Suprapubic skin (tissue), 4 donors: ENCODE data around the gene TXNDC15.
"Not testable (repeated sequence)": the region's sequence is repeated elsewhere in the genome, so short reads cannot be mapped to it uniquely, and the experiment has no call there.

Experiments used
- POLR2A ChIP-seq, 2 donors: fragments of 450-650 bp; IDR thresholded peaks; one replicate each; pipeline ENCODE4 v1.6.1; 2017; ENCODE audit warnings: antibody characterized with exemption in 2 of 2, mild to moderate bottlenecking in 2 of 2, moderate library complexity in 2 of 2
- POLR2AphosphoS5 ChIP-seq, 3 donors: sonication (generic); formaldehyde crosslinking; IDR thresholded peaks; one replicate each; pipeline ENCODE4 v1.6.1; 2017; ENCODE audit warnings: antibody characterized with exemption in 3 of 3
- TF ChIP-seq, protein P1 (sequence below), 2 donors: fragments of 200-600 bp in 1 of 2; fragments of 450-650 bp in 1 of 2; sonication (generic) in 1 of 2; IDR thresholded peaks; one replicate each; pipeline ENCODE4 v1.5.1; 2016 to 2019; ENCODE audit warnings: antibody characterized with exemption in 2 of 2, mild to moderate bottlenecking in 1 of 2, moderate library complexity in 1 of 2

DNA sequence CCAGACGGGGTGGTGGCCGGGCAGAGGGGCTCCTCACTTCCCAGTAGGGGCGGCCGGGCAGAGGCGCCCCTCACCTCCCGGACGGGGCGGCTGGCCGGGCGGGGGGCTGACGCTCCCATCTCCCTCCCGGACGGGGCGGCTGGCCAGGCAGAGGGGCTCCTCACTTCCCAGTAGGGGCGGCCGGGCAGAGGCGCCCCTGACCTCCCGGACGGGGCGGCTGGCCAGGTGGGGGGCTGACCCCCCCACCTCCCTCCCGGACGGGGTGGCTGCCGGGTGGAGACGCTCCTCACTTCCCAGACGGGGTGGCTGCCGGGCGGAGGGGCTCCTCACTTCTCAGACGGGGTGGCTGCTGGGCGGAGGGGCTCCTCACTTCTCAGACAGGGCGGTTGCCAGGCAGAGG lies 7.5 kb downstream of the TXNDC15 start:
- TF ChIP-seq, protein P1, sequence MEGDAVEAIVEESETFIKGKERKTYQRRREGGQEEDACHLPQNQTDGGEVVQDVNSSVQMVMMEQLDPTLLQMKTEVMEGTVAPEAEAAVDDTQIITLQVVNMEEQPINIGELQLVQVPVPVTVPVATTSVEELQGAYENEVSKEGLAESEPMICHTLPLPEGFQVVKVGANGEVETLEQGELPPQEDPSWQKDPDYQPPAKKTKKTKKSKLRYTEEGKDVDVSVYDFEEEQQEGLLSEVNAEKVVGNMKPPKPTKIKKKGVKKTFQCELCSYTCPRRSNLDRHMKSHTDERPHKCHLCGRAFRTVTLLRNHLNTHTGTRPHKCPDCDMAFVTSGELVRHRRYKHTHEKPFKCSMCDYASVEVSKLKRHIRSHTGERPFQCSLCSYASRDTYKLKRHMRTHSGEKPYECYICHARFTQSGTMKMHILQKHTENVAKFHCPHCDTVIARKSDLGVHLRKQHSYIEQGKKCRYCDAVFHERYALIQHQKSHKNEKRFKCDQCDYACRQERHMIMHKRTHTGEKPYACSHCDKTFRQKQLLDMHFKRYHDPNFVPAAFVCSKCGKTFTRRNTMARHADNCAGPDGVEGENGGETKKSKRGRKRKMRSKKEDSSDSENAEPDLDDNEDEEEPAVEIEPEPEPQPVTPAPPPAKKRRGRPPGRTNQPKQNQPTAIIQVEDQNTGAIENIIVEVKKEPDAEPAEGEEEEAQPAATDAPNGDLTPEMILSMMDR (IDR thresholded peaks at IDR 0.05): not testable (repeated sequence)
- TF ChIP-seq POLR2A, POLR2AphosphoS5 (IDR thresholded peaks at IDR 0.05): not testable (repeated sequence)
